IPS-18a (cell line): Measurements from ENCODE around the gene DGUOK.
"Not testable (repeated sequence)": the region's sequence is repeated elsewhere in the genome, so short reads cannot be mapped to it uniquely, and the experiment has no call there.

Source experiments
- H3K27ac ChIP-seq: one replicate; pipeline ENCODE4 v1.5.1; 2013; ENCODE audit warnings: low read length
- H3K27me3 ChIP-seq: one replicate; pipeline ENCODE4 v1.6.1; 2013; ENCODE audit warnings: mild to moderate bottlenecking, low read length; ENCODE audit not compliant: control insufficient read depth, insufficient read depth
- H3K36me3 ChIP-seq: one replicate; pipeline ENCODE4 v1.6.1; 2013; ENCODE audit warnings: low read depth, low read length; ENCODE audit not compliant: control insufficient read depth
- H3K4me1 ChIP-seq: one replicate; pipeline ENCODE4 v1.6.1; 2013; ENCODE audit warnings: low read depth, low read length; ENCODE audit not compliant: control insufficient read depth
- H3K4me3 ChIP-seq: one replicate; pipeline ENCODE4 v1.5.1; 2013; ENCODE audit warnings: low read length
- H3K9ac ChIP-seq: one replicate; pipeline ENCODE4 v1.6.1; 2013; ENCODE audit warnings: mild to moderate bottlenecking, low read length, moderate library complexity
- H3K9me3 ChIP-seq: one replicate; pipeline ENCODE4 v1.6.1; 2013; ENCODE audit warnings: low read depth, low read length; ENCODE audit not compliant: control insufficient read depth

The DGUOK gene

GRCh38 chr2:73903313-73903712, 23.4 kb upstream of the DGUOK start:
- Histone ChIP-seq H3K9me3 (no peaks in the 10 kb centered on the region), H3K27me3 (peaks cover 3% of the 10 kb centered on the region), H3K4me1 (no peaks in the 10 kb centered on the region), H3K27ac (no peak overlapping the region), H3K36me3 (no peaks in the 10 kb centered on the region), H3K9ac (no peak overlapping the region), H3K4me3 (no peak overlapping the region)

DNA sequence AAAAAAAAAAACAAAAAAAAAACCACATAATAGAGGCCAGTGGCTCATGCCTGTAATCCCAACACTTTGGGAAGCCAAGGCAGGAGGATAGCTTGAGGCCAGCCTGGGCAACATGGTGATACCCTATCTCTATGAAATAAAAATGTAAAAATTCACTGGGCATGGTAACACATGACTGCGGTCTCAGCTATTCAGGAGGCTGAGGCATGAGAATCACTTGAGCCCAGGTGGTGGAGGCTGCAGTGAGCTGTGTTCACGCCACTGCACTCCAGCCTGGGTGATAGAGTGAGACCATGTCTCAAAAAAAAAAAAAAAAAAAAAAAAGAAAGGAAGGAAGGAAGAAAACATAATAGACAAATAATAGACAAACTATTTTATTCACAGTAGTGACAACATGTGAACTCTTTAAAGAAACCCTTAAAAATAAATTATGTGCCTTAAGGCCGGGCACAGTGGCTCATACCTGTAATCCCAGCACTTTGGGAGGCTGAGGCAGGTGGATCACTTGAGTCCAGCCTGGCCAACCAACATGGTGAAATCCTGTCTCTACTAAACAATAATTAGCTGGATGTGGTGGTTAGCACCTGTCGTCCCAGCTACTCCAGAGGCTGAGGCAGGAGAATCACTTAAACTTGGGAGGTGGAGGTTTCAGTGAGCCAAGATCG, 22.6 kb upstream of the DGUOK start:
- H3K27ac ChIP-seq, H3K9ac ChIP-seq, H3K36me3 ChIP-seq, H3K9me3 ChIP-seq, H3K27me3 ChIP-seq, H3K4me3 ChIP-seq, H3K4me1 ChIP-seq: not testable (repeated sequence)

DNA sequence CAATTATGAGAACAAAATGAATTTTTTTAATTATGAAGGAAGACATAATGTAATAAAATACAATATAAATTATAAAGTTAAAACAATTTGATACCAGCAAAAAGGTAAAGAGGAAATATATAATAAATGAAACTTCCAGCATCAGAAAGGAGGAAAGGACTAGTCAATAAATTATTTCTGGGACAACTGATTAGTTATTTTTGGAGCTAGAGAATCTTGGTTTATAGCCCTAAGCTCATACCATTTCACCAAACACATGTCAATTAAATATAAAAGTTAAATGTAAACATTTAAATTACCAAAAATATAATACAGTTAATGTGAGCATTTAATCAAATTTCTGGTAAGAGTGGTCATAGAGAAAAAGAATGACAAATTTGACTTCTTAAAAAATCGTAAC, 21.7 kb upstream of the DGUOK start:
- H3K27ac ChIP-seq, result no peak overlapping the region
- peaks cover 3% of the 10 kb centered on the region for H3K27me3 ChIP-seq
- H3K9ac ChIP-seq, result no peak overlapping the region
- no peaks in the 10 kb centered on the region for H3K9me3 ChIP-seq
- no peaks in the 10 kb centered on the region for H3K4me1 ChIP-seq
- no peak overlapping the region for H3K4me3 ChIP-seq
- H3K36me3 ChIP-seq, result no peaks in the 10 kb centered on the region

DNA sequence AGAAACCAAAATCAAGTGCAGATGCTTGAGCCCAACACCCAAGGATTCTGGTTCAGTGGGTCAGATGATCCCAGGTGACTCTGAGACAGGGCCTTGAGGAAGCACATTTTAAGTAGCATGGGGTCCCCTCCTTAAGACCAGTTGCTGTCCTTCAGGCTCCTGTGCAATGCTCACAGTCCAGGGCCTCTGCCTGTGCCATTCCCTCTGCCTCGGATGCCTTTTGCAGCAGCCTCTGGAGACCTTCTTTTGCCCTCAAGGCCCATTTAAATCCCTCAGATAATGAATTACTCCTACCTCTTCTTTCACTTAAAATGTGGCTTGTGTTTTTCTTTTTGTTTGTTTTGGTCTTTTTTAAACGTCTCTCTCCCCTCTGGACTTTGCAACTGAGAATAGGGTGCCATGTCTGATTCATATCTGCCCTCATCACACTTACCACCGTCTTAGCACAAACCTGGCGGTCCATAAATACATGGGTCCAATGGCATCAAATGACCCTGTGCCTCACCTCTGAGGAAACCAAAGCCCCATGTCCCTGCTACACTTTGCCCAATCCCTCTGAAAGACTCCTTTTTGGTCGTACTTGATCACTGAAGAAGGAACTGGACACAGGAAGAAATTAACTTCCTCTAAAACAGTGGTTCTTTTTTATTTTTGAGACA, 19.7 kb upstream of the DGUOK start:
- Histone ChIP-seq H3K36me3 (no peaks in the 10 kb centered on the region), H3K27me3 (peaks cover 3% of the 10 kb centered on the region), H3K4me1 (no peaks in the 10 kb centered on the region), H3K9me3 (no peaks in the 10 kb centered on the region), H3K4me3 (no peak overlapping the region), H3K9ac (no peak overlapping the region), H3K27ac (no peak overlapping the region)

GRCh38 chr2:73907840-73908452, 18.7 kb upstream of the DGUOK start:
- Histone ChIP-seq H3K9ac (no peak overlapping the region), H3K27ac (no peak overlapping the region), H3K9me3 (no peaks in the 10 kb centered on the region), H3K4me1 (no peaks in the 10 kb centered on the region), H3K36me3 (no peaks in the 10 kb centered on the region), H3K27me3 (no peaks in the 10 kb centered on the region), H3K4me3 (no peak overlapping the region)

DNA sequence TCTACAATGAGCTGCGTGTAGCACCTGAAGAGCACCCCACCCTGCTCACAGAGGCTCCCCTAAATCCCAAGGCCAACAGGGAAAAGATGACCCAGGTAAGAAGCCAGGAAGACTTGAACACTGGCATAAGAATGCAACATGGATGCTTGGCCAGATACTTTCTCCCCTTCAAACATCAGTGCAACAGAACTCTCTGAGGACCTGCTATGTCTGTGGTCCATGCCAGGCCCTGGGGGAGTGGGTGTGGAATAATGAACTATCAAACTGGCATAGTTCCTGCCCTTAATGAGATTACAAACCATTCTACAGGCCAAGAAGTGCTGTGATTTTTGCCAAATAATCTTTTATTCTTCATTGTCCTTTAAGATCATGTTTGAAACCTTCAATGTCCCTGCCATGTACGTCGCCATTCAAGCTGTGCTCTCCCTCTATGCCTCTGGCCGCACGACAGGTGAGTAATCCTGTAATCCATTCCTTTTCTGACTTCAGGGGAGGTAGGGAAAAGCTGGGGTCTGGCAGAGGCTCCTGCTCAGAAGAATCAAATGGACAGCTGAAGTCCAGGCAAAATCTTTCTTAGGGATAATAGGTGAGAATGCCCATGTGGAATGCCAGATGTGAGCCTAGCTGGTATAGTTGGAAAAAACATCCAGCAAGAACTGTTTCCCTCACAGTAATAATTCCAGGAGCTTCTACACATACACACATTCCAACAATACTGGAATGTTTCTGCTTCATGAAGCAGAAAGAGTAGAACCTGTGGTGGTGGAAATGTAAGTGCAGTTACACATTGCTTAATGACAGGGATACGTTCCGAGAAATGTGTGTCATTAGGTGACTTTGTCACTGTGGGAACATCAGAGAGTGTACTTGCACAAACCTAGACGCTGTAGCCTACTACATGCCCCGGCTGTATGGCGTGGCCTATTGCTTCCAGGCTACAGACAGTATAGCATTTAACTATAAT, 17.7 kb upstream of the DGUOK start:
- Histone ChIP-seq H3K4me1 (no peaks in the 10 kb centered on the region), H3K36me3 (no peaks in the 10 kb centered on the region), H3K27ac (no peak overlapping the region), H3K9me3 (no peaks in the 10 kb centered on the region), H3K9ac (no peak overlapping the region), H3K27me3 (no peaks in the 10 kb centered on the region), H3K4me3 (no peak overlapping the region)

DNA sequence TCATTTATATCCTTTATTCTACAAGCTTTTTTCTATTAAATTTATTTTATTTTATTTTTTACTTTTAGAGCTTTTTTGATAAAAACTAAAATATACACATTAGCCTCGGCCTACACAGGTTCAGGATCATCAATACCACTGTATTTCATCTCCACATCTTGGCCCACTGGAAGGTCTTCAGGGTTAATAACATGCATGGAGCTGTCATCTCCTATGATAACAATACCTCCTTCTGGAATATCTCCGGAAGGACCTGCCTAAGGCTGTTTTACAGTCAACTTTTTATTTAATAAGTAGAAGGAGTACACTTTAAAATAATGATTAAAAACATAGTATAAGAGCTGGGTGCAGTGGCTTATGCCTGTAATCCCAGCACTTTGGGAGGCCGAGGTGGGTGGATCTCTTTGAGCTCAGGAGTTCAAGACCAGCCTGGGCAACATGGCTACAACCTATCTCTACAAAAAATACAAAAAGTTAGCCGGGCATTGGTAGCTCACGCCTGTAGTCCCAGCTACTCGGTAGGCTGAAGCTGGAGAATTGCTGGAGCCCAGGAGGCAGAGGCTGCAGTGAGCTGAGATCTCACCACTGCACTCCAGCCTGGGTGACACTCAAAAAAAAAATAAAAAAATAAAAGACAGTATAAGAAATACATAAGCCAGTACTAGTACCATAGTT, 15.7 kb upstream of the DGUOK start:
- H3K4me1 ChIP-seq, result no peaks in the 10 kb centered on the region
- H3K9me3 ChIP-seq, result no peaks in the 10 kb centered on the region
- no peaks in the 10 kb centered on the region for H3K36me3 ChIP-seq
- no peaks in the 10 kb centered on the region for H3K27me3 ChIP-seq
- H3K27ac ChIP-seq, result no peak overlapping the region
- H3K4me3 ChIP-seq, result no peak overlapping the region
- no peak overlapping the region for H3K9ac ChIP-seq

- H3K27me3 ChIP-seq, result no peaks in the 10 kb centered on the region
- no peak overlapping the region for H3K4me3 ChIP-seq
- H3K4me1 ChIP-seq, result no peaks in the 10 kb centered on the region
- no peak overlapping the region for H3K9ac ChIP-seq
- no peak overlapping the region for H3K27ac ChIP-seq
- H3K36me3 ChIP-seq, result no peaks in the 10 kb centered on the region
- H3K9me3 ChIP-seq, result no peaks in the 10 kb centered on the region
Measured at GRCh38 chr2:73911548-73912208, 15.0 kb upstream of the DGUOK start.

DNA sequence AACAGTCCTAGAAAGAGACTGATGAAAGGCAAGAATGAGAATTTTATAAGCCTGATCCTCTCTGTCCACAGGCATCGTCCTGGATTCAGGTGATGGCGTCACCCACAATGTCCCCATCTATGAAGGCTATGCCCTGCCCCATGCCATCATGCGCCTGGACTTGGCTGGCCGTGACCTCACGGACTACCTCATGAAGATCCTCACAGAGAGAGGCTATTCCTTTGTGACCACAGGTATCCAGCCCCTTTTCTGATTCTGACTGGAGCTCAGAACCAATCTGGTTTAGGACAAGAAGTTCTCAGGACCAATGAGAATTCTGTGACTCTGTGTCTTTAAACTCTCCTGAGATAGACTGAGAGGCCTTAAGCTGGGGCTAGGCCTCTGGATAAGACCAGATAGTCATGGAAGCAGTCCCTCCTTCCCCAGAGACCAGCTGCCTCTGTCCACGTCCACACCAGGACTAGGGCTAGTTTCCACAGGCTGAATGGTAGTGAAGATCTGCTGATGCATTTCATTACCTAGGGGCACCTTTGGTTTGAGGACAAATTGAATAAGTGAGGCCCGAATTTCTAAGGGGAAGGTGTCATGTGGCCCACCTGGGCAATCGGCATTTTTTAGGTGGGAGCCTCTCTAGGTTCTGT, 13.1 kb upstream of the DGUOK start:
- Histone ChIP-seq H3K36me3 (no peaks in the 10 kb centered on the region), H3K4me1 (no peaks in the 10 kb centered on the region), H3K9me3 (no peaks in the 10 kb centered on the region), H3K4me3 (no peak overlapping the region), H3K27me3 (no peaks in the 10 kb centered on the region), H3K27ac (no peak overlapping the region), H3K9ac (no peak overlapping the region)

DNA sequence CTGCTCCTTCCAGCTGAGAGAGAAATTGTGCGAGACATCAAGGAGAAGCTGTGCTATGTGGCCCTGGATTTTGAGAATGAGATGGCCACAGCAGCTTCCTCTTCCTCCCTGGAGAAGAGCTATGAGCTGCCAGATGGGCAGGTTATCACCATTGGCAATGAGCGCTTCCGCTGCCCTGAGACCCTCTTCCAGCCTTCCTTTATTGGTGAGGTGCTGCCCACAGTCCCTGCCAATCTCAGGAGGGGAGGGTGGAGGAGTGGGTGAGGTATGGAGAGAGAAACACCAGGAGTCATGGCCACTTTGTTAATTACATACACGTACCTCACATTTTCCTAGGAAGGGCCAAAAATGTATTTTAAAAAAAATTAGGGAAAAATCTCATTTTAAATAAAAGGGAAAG, 12.0 kb upstream of the DGUOK start:
- H3K9ac ChIP-seq, result no peak overlapping the region
- H3K27me3 ChIP-seq, result peaks cover 5% of the 10 kb centered on the region
- no peaks in the 10 kb centered on the region for H3K9me3 ChIP-seq
- H3K4me1 ChIP-seq, result no peaks in the 10 kb centered on the region
- H3K4me3 ChIP-seq, result no peak overlapping the region
- no peak overlapping the region for H3K27ac ChIP-seq
- H3K36me3 ChIP-seq, result no peaks in the 10 kb centered on the region
